HCT116 (cell line): Measurements from ENCODE around the gene SLC6A2. TPM values are rescaled to one million over a fixed set of nuclear protein-coding genes. Genes with fewer than 3 reads are reported as not detected.

Source experiments
- ATAC-seq: fragments of 200-7000 bp; cut with Tn5 transposase; 2 replicates; pipeline ENCODE4 v1.9.1; 2020; ENCODE audit warnings: mild to moderate bottlenecking, moderate library complexity
- BruUV-seq: library from RNA; stranded (reverse); fragments of 400-500 nt; replicated peaks from 2 replicates; lab custom pipeline; 2021; lab: Mats Ljungman, UMichigan
- CTCF ChIA-PET: fragments of 300-600 bp; sonication (Branson Sonifier 250); formaldehyde crosslinking; loops from one replicate; lab custom pipeline; 2021; ENCODE audit warnings: antibody characterized with exemption; lab: Charles Lee
- POLR2A ChIA-PET: fragments of 300-600, 350-600 bp; sonication (Branson Sonifier 250); formaldehyde crosslinking; loops from one replicate; lab custom pipeline; 2021; ENCODE audit warnings: antibody characterized with exemption; lab: Charles Lee
- RAD21 ChIA-PET, 2 experiments: fragments of 300-600 bp; sonication (Branson Sonifier 250); formaldehyde crosslinking; loops; one replicate each; lab custom pipeline; 2023; ENCODE audit warnings: low total read pairs in 2 of 2; ENCODE audit not compliant: uncharacterized antibody in 2 of 2, unreplicated experiment in 2 of 2, low non-redundant PET in 1 of 2; lab: Charles Lee
- DNase-seq: peaks from one replicate; pipeline ENCODE4 v3.0.0-alpha.2; 2010; ENCODE audit warnings: low read depth, low spot score
- H2AFZ ChIP-seq: fragments of 200-600 bp; shearing (Covaris generic), sonication (generic); 2 replicates; pipeline ENCODE4 v1.6.1; 2017; ENCODE audit warnings: low read depth, mixed run types, mixed read lengths, antibody characterized with exemption, low read length; ENCODE audit not compliant: poor library complexity, severe bottlenecking
- H3K27ac ChIP-seq: 2 replicates; pipeline ENCODE4 v1.5.1; 2012; ENCODE audit warnings: low read depth, low read length
- H3K27me3 ChIP-seq: fragments of 200-600 bp; sonication (generic); 2 replicates; pipeline ENCODE4 v1.6.1; 2016; ENCODE audit warnings: mixed run types, low read length, mixed read lengths; ENCODE audit not compliant: insufficient read depth
- H3K36me3 ChIP-seq, 2 experiments: fragments of 200-500 bp in 1 of 2; fragments of 200-600 bp in 1 of 2; sonication (Bioruptor generic) in 1 of 2; sonication (generic) in 1 of 2; 2 replicates each; pipeline versions ENCODE4 v1.5.1 to v1.6.1; 2014 to 2016; ENCODE audit warnings: low read length in 2 of 2, inconsistent platforms in 1 of 2, mixed read lengths in 1 of 2, mixed run types in 1 of 2; ENCODE audit not compliant: insufficient read depth in 2 of 2, control insufficient read depth in 1 of 2
- H3K4me1 ChIP-seq, 2 experiments: fragments of 200-600 bp in 1 of 2; sonication (generic) in 1 of 2; 2 replicates each; pipeline versions ENCODE4 v1.5.1 to v1.6.1; 2012 to 2017; ENCODE audit warnings: low read length in 2 of 2, inconsistent platforms in 1 of 2, mild to moderate bottlenecking in 1 of 2, mixed read lengths in 1 of 2, mixed run types in 1 of 2, moderate library complexity in 1 of 2; ENCODE audit not compliant: insufficient read depth in 2 of 2, control insufficient read depth in 1 of 2
- H3K4me2 ChIP-seq: fragments of 200-600 bp; sonication (generic); 2 replicates; pipeline ENCODE4 v1.6.1; 2017; ENCODE audit warnings: mixed run types, low read length, mixed read lengths
- H3K4me3 ChIP-seq, 2 experiments: fragments of 200-600 bp in 1 of 2; sonication (generic) in 1 of 2; replicated peaks in 1 of 2; 2 replicates each; pipeline ENCODE4 v1.5.1; 2011 to 2016; ENCODE audit warnings: low read length in 2 of 2, control low read depth in 1 of 2, low read depth in 1 of 2, mild to moderate bottlenecking in 1 of 2, mixed read lengths in 1 of 2, mixed run types in 1 of 2
- H3K79me2 ChIP-seq: fragments of 200-600 bp; sonication (generic); 2 replicates; pipeline ENCODE4 v1.6.1; 2017; ENCODE audit warnings: mild to moderate bottlenecking, mixed run types, low read length, moderate library complexity, mixed read lengths; ENCODE audit not compliant: insufficient read depth
- H3K9ac ChIP-seq: fragments of 200-600 bp; sonication (generic); 2 replicates; pipeline ENCODE4 v1.6.1; 2016; ENCODE audit warnings: low read length, mixed read lengths
- H3K9me2 ChIP-seq: fragments of 200-600 bp; sonication (generic), shearing (Covaris generic); 2 replicates; pipeline ENCODE4 v1.6.1; 2017; ENCODE audit warnings: mixed run types, mild to moderate bottlenecking, moderate library complexity; ENCODE audit not compliant: insufficient read depth
- H3K9me3 ChIP-seq, 2 experiments: fragments of 200-500 bp in 1 of 2; fragments of 200-600 bp in 1 of 2; sonication (Bioruptor generic) in 1 of 2; sonication (generic) in 1 of 2; 2 replicates each; pipeline ENCODE4 v1.6.1; 2014 to 2017; ENCODE audit warnings: low read length in 2 of 2, mixed read lengths in 2 of 2, inconsistent platforms in 1 of 2, low read depth in 1 of 2, mild to moderate bottlenecking in 1 of 2, mixed run types in 1 of 2, moderate library complexity in 1 of 2; ENCODE audit not compliant: control insufficient read depth in 1 of 2, insufficient read depth in 1 of 2
- H4K20me1 ChIP-seq: fragments of 200-600 bp; sonication (generic), shearing (Covaris generic); 2 replicates; pipeline ENCODE4 v1.6.1; 2017; ENCODE audit warnings: mixed run types, mild to moderate bottlenecking, moderate library complexity; ENCODE audit not compliant: insufficient read depth
- CBX3 ChIP-seq: IDR thresholded peaks from 2 replicates; pipeline ENCODE4 v1.6.1; 2012; ENCODE audit warnings: low read depth
- EGR1 ChIP-seq: IDR thresholded peaks from 2 replicates; pipeline ENCODE4 v1.6.1; 2012; ENCODE audit warnings: low read depth
- ELF1 ChIP-seq: IDR thresholded peaks from 2 replicates; pipeline ENCODE4 v1.6.1; 2012; ENCODE audit warnings: low read depth, borderline replicate concordance
- EZH2phosphoT487 ChIP-seq: fragments of 200-600 bp; IDR thresholded peaks from 2 replicates; pipeline ENCODE4 v1.6.1; 2018; ENCODE audit warnings: antibody characterized with exemption, borderline replicate concordance
- FOSL1 ChIP-seq: IDR thresholded peaks from 2 replicates; pipeline ENCODE4 v1.6.1; 2012; ENCODE audit warnings: low read depth
- POLR2A ChIP-seq: IDR thresholded peaks from 2 replicates; pipeline ENCODE4 v1.7.0; 2011; ENCODE audit warnings: borderline replicate concordance; ENCODE audit not compliant: insufficient read depth, insufficient read length; ENCODE audit errors: extremely low read depth
- POLR2AphosphoS5 ChIP-seq: IDR thresholded peaks from 2 replicates; pipeline ENCODE4 v1.6.1; 2011; ENCODE audit warnings: mild to moderate bottlenecking, low read depth, low read length, moderate library complexity
- REST ChIP-seq: IDR thresholded peaks from 2 replicates; pipeline ENCODE4 v1.6.1; 2012; ENCODE audit warnings: low read depth
- SIN3A ChIP-seq: IDR thresholded peaks from 2 replicates; pipeline ENCODE4 v1.6.1; 2012; ENCODE audit warnings: low read depth
- SRF ChIP-seq: IDR thresholded peaks from 2 replicates; pipeline ENCODE4 v1.6.1; 2012; ENCODE audit warnings: low read depth
- YY1 ChIP-seq: IDR thresholded peaks from 2 replicates; pipeline ENCODE4 v1.6.1; 2011; ENCODE audit warnings: low read length, low read depth, moderate library complexity, mild to moderate bottlenecking; ENCODE audit not compliant: insufficient replicate concordance; ENCODE audit errors: extremely low read depth
- ZNF274 ChIP-seq: fragments of 200-500 bp; sonication (Bioruptor generic); IDR thresholded peaks from 2 replicates; pipeline ENCODE4 v1.6.1; 2014; ENCODE audit warnings: mild to moderate bottlenecking, low read depth, low read length, inconsistent platforms
- intact Hi-C: fragments of 100-400 bp; cut with micrococcal nuclease; formaldehyde crosslinking; loops from 2 replicates; pipeline ENCODE4 v1.10.0; 2022
- total RNA-seq: library from RNA; stranded (reverse); gene quantifications from one replicate; pipeline ENCODE4 v1.2.1, GENCODE V29; 2021; ENCODE audit not compliant: unreplicated experiment
- TF ChIP-seq, protein P1 (sequence below): IDR thresholded peaks from 2 replicates; pipeline ENCODE4 v1.6.1; 2011; ENCODE audit warnings: mild to moderate bottlenecking, low read length, moderate library complexity; ENCODE audit not compliant: insufficient replicate concordance; ENCODE audit errors: extremely low read depth
- TF ChIP-seq, protein P2 (sequence below), 3 experiments: fragments of 200-600 bp in 1 of 3; sonication (generic) in 1 of 3; IDR thresholded peaks in 2 of 3; conservative IDR thresholded peaks in 1 of 3; 2 replicates each; pipeline ENCODE4 v1.5.1; 2012 to 2017; ENCODE audit warnings: low read depth in 2 of 3, low read length in 2 of 3, antibody characterized with exemption in 1 of 3, borderline replicate concordance in 1 of 3, control low read depth in 1 of 3, mild to moderate bottlenecking in 1 of 3, mixed read lengths in 1 of 3, mixed run types in 1 of 3, moderate library complexity in 1 of 3; ENCODE audit not compliant: insufficient read depth in 1 of 3
- TF ChIP-seq, protein P3 (sequence below): IDR thresholded peaks from 2 replicates; pipeline ENCODE4 v1.6.1; 2012

Gene SLC6A2
- total RNA-seq, 1 experiment from 2014 or later = not detected

- TF ChIP-seq REST = no peak
- no peak for TF ChIP-seq ELF1
- TF ChIP-seq YY1 = no peak
- no peak for TF ChIP-seq SIN3A
- no peak for TF ChIP-seq EZH2phosphoT487
These were observed 44.3 kb downstream of the SLC6A2 start (continued) for GRCh38 chr16:55700067-55700466.

GRCh38 chr16:55700961-55701360 is 45.2 kb downstream of the SLC6A2 start:
- Histone ChIP-seq H2AFZ (no peak overlapping the region), H3K27me3 (peaks cover 28% of the 10 kb centered on the region), H3K9me3 (no peaks in the 10 kb centered on the region), H3K4me3 (no peak overlapping the region), H4K20me1 (no peaks in the 10 kb centered on the region), H3K9ac (no peak overlapping the region), H3K79me2 (no peaks in the 10 kb centered on the region), H3K4me2 (no peak overlapping the region), H3K36me3 (no peaks in the 10 kb centered on the region), H3K27ac (no peak overlapping the region), H3K9me2 (no peaks in the 10 kb centered on the region), H3K4me1 (no peaks in the 10 kb centered on the region)
- intact Hi-C loops = loop anchor here (1.0 to 5.0 kb wide), 2 partner anchors 79 to 236 kb away; no protein-coding TSS in a partner anchor
- BruUV-seq = no TSS peak
- no peak for TF ChIP-seq FOSL1
- TF ChIP-seq POLR2AphosphoS5 = no peak
- TF ChIP-seq, protein P1, sequence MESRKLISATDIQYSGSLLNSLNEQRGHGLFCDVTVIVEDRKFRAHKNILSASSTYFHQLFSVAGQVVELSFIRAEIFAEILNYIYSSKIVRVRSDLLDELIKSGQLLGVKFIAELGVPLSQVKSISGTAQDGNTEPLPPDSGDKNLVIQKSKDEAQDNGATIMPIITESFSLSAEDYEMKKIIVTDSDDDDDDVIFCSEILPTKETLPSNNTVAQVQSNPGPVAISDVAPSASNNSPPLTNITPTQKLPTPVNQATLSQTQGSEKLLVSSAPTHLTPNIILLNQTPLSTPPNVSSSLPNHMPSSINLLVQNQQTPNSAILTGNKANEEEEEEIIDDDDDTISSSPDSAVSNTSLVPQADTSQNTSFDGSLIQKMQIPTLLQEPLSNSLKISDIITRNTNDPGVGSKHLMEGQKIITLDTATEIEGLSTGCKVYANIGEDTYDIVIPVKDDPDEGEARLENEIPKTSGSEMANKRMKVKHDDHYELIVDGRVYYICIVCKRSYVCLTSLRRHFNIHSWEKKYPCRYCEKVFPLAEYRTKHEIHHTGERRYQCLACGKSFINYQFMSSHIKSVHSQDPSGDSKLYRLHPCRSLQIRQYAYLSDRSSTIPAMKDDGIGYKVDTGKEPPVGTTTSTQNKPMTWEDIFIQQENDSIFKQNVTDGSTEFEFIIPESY = no peak
- TF ChIP-seq EGR1 = no peak
- TF ChIP-seq, protein P2, sequence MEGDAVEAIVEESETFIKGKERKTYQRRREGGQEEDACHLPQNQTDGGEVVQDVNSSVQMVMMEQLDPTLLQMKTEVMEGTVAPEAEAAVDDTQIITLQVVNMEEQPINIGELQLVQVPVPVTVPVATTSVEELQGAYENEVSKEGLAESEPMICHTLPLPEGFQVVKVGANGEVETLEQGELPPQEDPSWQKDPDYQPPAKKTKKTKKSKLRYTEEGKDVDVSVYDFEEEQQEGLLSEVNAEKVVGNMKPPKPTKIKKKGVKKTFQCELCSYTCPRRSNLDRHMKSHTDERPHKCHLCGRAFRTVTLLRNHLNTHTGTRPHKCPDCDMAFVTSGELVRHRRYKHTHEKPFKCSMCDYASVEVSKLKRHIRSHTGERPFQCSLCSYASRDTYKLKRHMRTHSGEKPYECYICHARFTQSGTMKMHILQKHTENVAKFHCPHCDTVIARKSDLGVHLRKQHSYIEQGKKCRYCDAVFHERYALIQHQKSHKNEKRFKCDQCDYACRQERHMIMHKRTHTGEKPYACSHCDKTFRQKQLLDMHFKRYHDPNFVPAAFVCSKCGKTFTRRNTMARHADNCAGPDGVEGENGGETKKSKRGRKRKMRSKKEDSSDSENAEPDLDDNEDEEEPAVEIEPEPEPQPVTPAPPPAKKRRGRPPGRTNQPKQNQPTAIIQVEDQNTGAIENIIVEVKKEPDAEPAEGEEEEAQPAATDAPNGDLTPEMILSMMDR (IDR thresholded peaks at IDR 0.05 in 2 of 3, conservative IDR thresholded peaks at IDR 0.05 in 1 of 3; ENCODE audit: borderline replicate concordance in 1 of 3, insufficient read depth in 1 of 3, low read depth in 2 of 3, low read length in 2 of 3) = no peak
- no peak for TF ChIP-seq CBX3
- no peak for TF ChIP-seq SRF
- TF ChIP-seq POLR2A = no peak
- TF ChIP-seq, protein P3, sequence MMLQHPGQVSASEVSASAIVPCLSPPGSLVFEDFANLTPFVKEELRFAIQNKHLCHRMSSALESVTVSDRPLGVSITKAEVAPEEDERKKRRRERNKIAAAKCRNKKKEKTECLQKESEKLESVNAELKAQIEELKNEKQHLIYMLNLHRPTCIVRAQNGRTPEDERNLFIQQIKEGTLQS = no peak
- TF ChIP-seq ELF1 = no peak
- TF ChIP-seq ZNF274 = no peak
- CTCF ChIA-PET = interaction anchor here (0.7 to 6.2 kb wide), 10 partner anchors 40 to 239 kb away, joined by 3 to 135 read pairs (median 4); no protein-coding TSS in a partner anchor
- DNase-seq (no peak), ATAC-seq (no peak)
- RAD21 ChIA-PET = interaction anchor here (1.1 to 2.0 kb wide), 3 partner anchors 206 to 236 kb away, joined by 3 to 23 read pairs (median 15); no protein-coding TSS in a partner anchor
- POLR2A ChIA-PET = no interaction called here
